Measurements from ENCODE around the gene ATP2B2.

ATP2B2 gene

GRCh38 chr3:10344147-10344943 is 161.0 kb downstream of the ATP2B2 start:
- peak; percentile 81 for TF ChIP-seq CTCF (IDR thresholded peaks at IDR 0.05; ENCODE audit: low read depth, low read length)

GRCh38 chr3:10343526-10343925 is 161.9 kb downstream of the ATP2B2 start:
- Histone ChIP-seq H3K4me1 (no peaks in the 10 kb centered on the region), H3K27me3 (no peaks in the 10 kb centered on the region), H3K4me3 (ENCODE audit: low read depth, low read length) (no peak overlapping the region), H3K9me3 (no peaks in the 10 kb centered on the region), H3K36me3 (no peaks in the 10 kb centered on the region)
- no peak for TF ChIP-seq CTCF (IDR thresholded peaks at IDR 0.05; ENCODE audit: low read depth, low read length)
- DNase-seq: no peak

More at GRCh38 chr3:10344147-10344943, 161.0 kb downstream of the ATP2B2 start:
- Histone ChIP-seq H3K27me3 (no peaks in the 10 kb centered on the region), H3K36me3 (no peaks in the 10 kb centered on the region), H3K4me3 (ENCODE audit: low read depth, low read length) (no peak overlapping the region), H3K9me3 (no peaks in the 10 kb centered on the region), H3K4me1 (no peaks in the 10 kb centered on the region)
- DNase-seq: peak; percentile 53

- no peaks in the 10 kb centered on the region for H3K4me1 ChIP-seq
- no peak overlapping the region for H3K4me3 ChIP-seq (ENCODE audit: low read depth, low read length)
- H3K36me3 ChIP-seq: no peaks in the 10 kb centered on the region
- H3K9me3 ChIP-seq: no peaks in the 10 kb centered on the region
- TF ChIP-seq CTCF (IDR thresholded peaks at IDR 0.05; ENCODE audit: low read depth, low read length): no peak
- DNase-seq: no peak
- H3K27me3 ChIP-seq: no peaks in the 10 kb centered on the region
Measured at GRCh38 chr3:10342781-10343180, 162.6 kb downstream of the ATP2B2 start.

GRCh38 chr3:10341901-10342398 is 163.4 kb downstream of the ATP2B2 start:
- no peak for DNase-seq
- no peaks in the 10 kb centered on the region for H3K9me3 ChIP-seq
- TF ChIP-seq CTCF (IDR thresholded peaks at IDR 0.05; ENCODE audit: low read depth, low read length): no peak
- H3K4me1 ChIP-seq: no peaks in the 10 kb centered on the region
- no peak overlapping the region for H3K4me3 ChIP-seq (ENCODE audit: low read depth, low read length)
- H3K36me3 ChIP-seq: no peaks in the 10 kb centered on the region
- no peaks in the 10 kb centered on the region for H3K27me3 ChIP-seq

- H3K4me3 ChIP-seq (ENCODE audit: low read depth, low read length): no peak overlapping the region
- H3K4me1 ChIP-seq: no peaks in the 10 kb centered on the region
- no peaks in the 10 kb centered on the region for H3K36me3 ChIP-seq
- no peak for TF ChIP-seq CTCF (IDR thresholded peaks at IDR 0.05; ENCODE audit: low read depth, low read length)
- no peaks in the 10 kb centered on the region for H3K9me3 ChIP-seq
- no peaks in the 10 kb centered on the region for H3K27me3 ChIP-seq
- no peak for DNase-seq
Measured at GRCh38 chr3:10340476-10340875, 164.9 kb downstream of the ATP2B2 start.

- no peaks in the 10 kb centered on the region for H3K9me3 ChIP-seq
- no peak for TF ChIP-seq CTCF (IDR thresholded peaks at IDR 0.05; ENCODE audit: low read depth, low read length)
- no peaks in the 10 kb centered on the region for H3K4me1 ChIP-seq
- H3K27me3 ChIP-seq: no peaks in the 10 kb centered on the region
- no peak overlapping the region for H3K4me3 ChIP-seq (ENCODE audit: low read depth, low read length)
- DNase-seq: no peak
- H3K36me3 ChIP-seq: no peaks in the 10 kb centered on the region
Measured at GRCh38 chr3:10340046-10340445, 165.3 kb downstream of the ATP2B2 start.

Measured in BE2C (cell line).